CD4-positive, alpha-beta T cell treated with Interferon alpha-2 for 1 hour (primary cell): Measurements from ENCODE around the gene CES4A.
"Not testable (repeated sequence)": the region's sequence is repeated elsewhere in the genome, so short reads cannot be mapped to it uniquely, and the experiment has no call there.

Source experiments
- DNase-seq, 2 donors: peaks; one replicate each; pipeline ENCODE4 v3.0.0-alpha.2; 2020 to 2022

The CES4A gene

GRCh38 chr16:66958857-66959703, 29.3 kb upstream of the CES4A start:
- no peak for DNase-seq

- DNase-seq, result peak in 1 of 2 donors; percentile 12
Measured at GRCh38 chr16:66959704-66960161, 28.7 kb upstream of the CES4A start.

GRCh38 chr16:66960270-66960669, 28.1 kb upstream of the CES4A start:
- DNase-seq, result no peak

GRCh38 chr16:66961065-66961744, 27.2 kb upstream of the CES4A start, which contains the start of gene CES3:
Gene CES3 (plus strand): TSS chr16:66961266. CDS start chr16:66961308, 42 bp downstream.
- peak; percentile 48 to 66 for DNase-seq

- no peak for DNase-seq
Measured at GRCh38 chr16:66961914-66962313, 26.5 kb upstream of the CES4A start.

- DNase-seq, result no peak
Measured at GRCh38 chr16:66964049-66964448, 24.3 kb upstream of the CES4A start.

- no peak for DNase-seq
Measured at GRCh38 chr16:66968847-66969246, 19.5 kb upstream of the CES4A start.

- DNase-seq, result no peak
Measured at GRCh38 chr16:66970775-66971720, 17.3 kb upstream of the CES4A start.

GRCh38 chr16:66972983-66973382, 15.4 kb upstream of the CES4A start:
- DNase-seq, result no peak

GRCh38 chr16:66973716-66974115, 14.7 kb upstream of the CES4A start:
- no peak for DNase-seq

- DNase-seq, result not testable (repeated sequence)
Measured at GRCh38 chr16:66974156-66974931, 14.0 kb upstream of the CES4A start.

- peak; percentile 40 to 77 for DNase-seq
Measured at GRCh38 chr16:66974932-66975246, 13.5 kb upstream of the CES4A start.

GRCh38 chr16:66975302-66975893, 13.0 kb upstream of the CES4A start:
- no peak for DNase-seq

GRCh38 chr16:66976746-66977145, 11.6 kb upstream of the CES4A start:
- DNase-seq, result no peak

- DNase-seq, result peak; percentile 84 to 87
Measured at GRCh38 chr16:66977341-66978113, 10.9 kb upstream of the CES4A start.

- no peak for DNase-seq
Measured at GRCh38 chr16:66979011-66979717, 9.2 kb upstream of the CES4A start.

GRCh38 chr16:66983033-66983432, 5.4 kb upstream of the CES4A start:
- DNase-seq, result no peak

- peak; percentile 21 to 68 for DNase-seq
Measured at GRCh38 chr16:66984892-66985311, 3.5 kb upstream of the CES4A start.

- no peak for DNase-seq
Measured at GRCh38 chr16:66986559-66986958, 1.8 kb upstream of the CES4A start.

- DNase-seq, result no peak
Measured at GRCh38 chr16:66991545-66992077, 3.2 kb downstream of the CES4A start.
